ENCODE data around the gene PRR18. TPM values are rescaled to one million over a fixed set of nuclear protein-coding genes. Genes with fewer than 3 reads are reported as not detected.

PRR18 gene
- total RNA-seq, 1 experiment from 2014 or later = 0.23 TPM

DNA sequence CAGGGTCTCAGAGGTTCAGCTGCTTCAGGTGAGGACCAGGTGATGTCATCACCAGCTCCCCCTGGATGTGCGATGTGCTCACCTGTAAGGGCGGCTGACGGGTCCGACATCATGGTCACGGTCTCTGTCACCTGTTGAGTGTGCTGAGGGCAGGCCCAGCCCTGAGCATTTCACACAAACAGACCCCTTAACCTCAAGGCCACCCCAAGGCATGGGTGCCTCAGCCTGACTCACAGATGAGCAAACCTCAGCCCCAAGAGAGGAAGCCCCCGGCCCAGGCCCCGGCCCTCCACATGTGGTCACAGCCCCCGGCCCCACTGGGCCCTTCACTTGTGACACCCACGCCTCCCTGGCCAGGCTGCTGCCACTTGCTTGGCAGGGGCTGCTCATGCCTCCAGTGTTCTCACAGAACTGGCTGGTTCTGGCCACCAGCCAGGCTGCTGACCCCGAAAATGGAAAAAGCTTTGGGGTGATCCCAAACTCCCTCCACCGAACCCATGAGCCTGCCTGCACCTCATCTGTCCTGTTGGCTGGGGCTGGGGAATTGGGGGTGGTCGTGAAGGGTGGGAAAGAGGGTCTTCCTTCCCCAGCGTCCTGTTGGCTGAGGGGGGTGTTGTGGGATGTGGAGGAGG is 33.3 kb downstream of the PRR18 start:
- no peaks in the 10 kb centered on the region for H3K4me1 ChIP-seq (ENCODE audit: control insufficient read depth, insufficient read depth, low read length)
- TF ChIP-seq, protein P1, sequence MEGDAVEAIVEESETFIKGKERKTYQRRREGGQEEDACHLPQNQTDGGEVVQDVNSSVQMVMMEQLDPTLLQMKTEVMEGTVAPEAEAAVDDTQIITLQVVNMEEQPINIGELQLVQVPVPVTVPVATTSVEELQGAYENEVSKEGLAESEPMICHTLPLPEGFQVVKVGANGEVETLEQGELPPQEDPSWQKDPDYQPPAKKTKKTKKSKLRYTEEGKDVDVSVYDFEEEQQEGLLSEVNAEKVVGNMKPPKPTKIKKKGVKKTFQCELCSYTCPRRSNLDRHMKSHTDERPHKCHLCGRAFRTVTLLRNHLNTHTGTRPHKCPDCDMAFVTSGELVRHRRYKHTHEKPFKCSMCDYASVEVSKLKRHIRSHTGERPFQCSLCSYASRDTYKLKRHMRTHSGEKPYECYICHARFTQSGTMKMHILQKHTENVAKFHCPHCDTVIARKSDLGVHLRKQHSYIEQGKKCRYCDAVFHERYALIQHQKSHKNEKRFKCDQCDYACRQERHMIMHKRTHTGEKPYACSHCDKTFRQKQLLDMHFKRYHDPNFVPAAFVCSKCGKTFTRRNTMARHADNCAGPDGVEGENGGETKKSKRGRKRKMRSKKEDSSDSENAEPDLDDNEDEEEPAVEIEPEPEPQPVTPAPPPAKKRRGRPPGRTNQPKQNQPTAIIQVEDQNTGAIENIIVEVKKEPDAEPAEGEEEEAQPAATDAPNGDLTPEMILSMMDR (IDR thresholded peaks at IDR 0.05) = no peak
- TF ChIP-seq SIN3A (IDR thresholded peaks at IDR 0.05; ENCODE audit: borderline replicate concordance, insufficient read depth, low read depth, low read length) (no peak), TCF7L2 (IDR thresholded peaks at IDR 0.05; ENCODE audit: low read depth, low read length) (no peak), POLR2AphosphoS5 (IDR thresholded peaks at IDR 0.05; ENCODE audit: low read depth, low read length) (no peak)
- TF ChIP-seq, protein P2, sequence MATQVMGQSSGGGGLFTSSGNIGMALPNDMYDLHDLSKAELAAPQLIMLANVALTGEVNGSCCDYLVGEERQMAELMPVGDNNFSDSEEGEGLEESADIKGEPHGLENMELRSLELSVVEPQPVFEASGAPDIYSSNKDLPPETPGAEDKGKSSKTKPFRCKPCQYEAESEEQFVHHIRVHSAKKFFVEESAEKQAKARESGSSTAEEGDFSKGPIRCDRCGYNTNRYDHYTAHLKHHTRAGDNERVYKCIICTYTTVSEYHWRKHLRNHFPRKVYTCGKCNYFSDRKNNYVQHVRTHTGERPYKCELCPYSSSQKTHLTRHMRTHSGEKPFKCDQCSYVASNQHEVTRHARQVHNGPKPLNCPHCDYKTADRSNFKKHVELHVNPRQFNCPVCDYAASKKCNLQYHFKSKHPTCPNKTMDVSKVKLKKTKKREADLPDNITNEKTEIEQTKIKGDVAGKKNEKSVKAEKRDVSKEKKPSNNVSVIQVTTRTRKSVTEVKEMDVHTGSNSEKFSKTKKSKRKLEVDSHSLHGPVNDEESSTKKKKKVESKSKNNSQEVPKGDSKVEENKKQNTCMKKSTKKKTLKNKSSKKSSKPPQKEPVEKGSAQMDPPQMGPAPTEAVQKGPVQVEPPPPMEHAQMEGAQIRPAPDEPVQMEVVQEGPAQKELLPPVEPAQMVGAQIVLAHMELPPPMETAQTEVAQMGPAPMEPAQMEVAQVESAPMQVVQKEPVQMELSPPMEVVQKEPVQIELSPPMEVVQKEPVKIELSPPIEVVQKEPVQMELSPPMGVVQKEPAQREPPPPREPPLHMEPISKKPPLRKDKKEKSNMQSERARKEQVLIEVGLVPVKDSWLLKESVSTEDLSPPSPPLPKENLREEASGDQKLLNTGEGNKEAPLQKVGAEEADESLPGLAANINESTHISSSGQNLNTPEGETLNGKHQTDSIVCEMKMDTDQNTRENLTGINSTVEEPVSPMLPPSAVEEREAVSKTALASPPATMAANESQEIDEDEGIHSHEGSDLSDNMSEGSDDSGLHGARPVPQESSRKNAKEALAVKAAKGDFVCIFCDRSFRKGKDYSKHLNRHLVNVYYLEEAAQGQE (IDR thresholded peaks at IDR 0.05; ENCODE audit: insufficient read depth in 1 of 2, low read depth in 2 of 2, low read length in 1 of 2) = no peak
- no peaks in the 10 kb centered on the region for H3K9me3 ChIP-seq (ENCODE audit: control insufficient read depth, insufficient read depth, low read depth, low read length)
- no peaks in the 10 kb centered on the region for H3K36me3 ChIP-seq (ENCODE audit: control insufficient read depth, insufficient read depth, low read length)
- no peaks in the 10 kb centered on the region for H3K27me3 ChIP-seq (ENCODE audit: control insufficient read depth, insufficient read depth, low read length)
- no peak overlapping the region for H3K4me3 ChIP-seq (ENCODE audit: low read depth in 2 of 2, low read length in 2 of 2)
- no peak overlapping the region for H3K27ac ChIP-seq (ENCODE audit: low read length)
- DNase-seq (ENCODE audit: low read depth, low spot score) (no peak), ATAC-seq (no peak)
- ChIA-PET CTCF (no interaction called here), POLR2A (no interaction called here)
- intact Hi-C loops (cut with micrococcal nuclease; ENCODE audit: unreplicated experiment) = loop anchor here (1.0 to 5.0 kb wide), 2 partner anchors 107 to 126 kb away; partner anchors contain the start of gene MPC1
- in situ Hi-C loops (cut with HindIII; ENCODE audit: low pct_unique_long_range_greater_than_20kb, low sequenced_read_pairs) = no loop called here
- BruUV-seq (replicated peaks) = no TSS peak

DNA sequence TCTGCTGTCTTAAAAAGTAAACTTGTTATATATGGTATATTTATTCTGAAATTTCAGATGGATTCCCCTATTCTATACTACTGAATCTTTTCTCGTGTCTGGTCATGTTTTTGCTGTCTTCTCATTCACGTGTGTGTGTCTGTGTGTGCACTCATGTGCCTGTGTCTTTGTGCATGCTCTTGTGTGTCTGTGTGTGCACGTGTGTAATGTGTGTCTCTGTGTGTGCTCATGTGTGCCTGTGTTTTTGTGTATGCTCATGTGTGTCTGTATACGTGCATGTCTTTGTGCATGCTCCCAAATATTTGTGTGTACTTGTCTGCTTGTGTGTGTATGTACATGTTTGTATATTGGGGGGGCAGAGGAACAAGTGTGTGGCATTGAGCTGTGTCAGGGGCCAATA is 34.0 kb downstream of the PRR18 start:
- H3K27ac ChIP-seq (ENCODE audit: low read length) = no peak overlapping the region
- intact Hi-C loops (cut with micrococcal nuclease; ENCODE audit: unreplicated experiment) = no loop called here
- no peaks in the 10 kb centered on the region for H3K4me1 ChIP-seq (ENCODE audit: control insufficient read depth, insufficient read depth, low read length)
- H3K36me3 ChIP-seq (ENCODE audit: control insufficient read depth, insufficient read depth, low read length) = no peaks in the 10 kb centered on the region
- no peaks in the 10 kb centered on the region for H3K27me3 ChIP-seq (ENCODE audit: control insufficient read depth, insufficient read depth, low read length)
- in situ Hi-C loops (cut with HindIII; ENCODE audit: low pct_unique_long_range_greater_than_20kb, low sequenced_read_pairs) = no loop called here
- no peak for DNase-seq (ENCODE audit: low read depth, low spot score)
- BruUV-seq (replicated peaks) = no TSS peak
- ChIA-PET POLR2A (no interaction called here), CTCF (no interaction called here)
- H3K9me3 ChIP-seq (ENCODE audit: control insufficient read depth, insufficient read depth, low read depth, low read length) = no peaks in the 10 kb centered on the region
- no peak overlapping the region for H3K4me3 ChIP-seq (ENCODE audit: low read depth in 2 of 2, low read length in 2 of 2)
- TF ChIP-seq, protein P1 (IDR thresholded peaks at IDR 0.05) = no peak
- TF ChIP-seq POLR2AphosphoS5 (IDR thresholded peaks at IDR 0.05; ENCODE audit: low read depth, low read length) = no peak
- TF ChIP-seq TCF7L2 (IDR thresholded peaks at IDR 0.05; ENCODE audit: low read depth, low read length) = no peak
- ATAC-seq = no peak
